Adipose tissue (tissue), 3 donors: Measurements from ENCODE around the gene IRAK3. TPM values are rescaled to one million over a fixed set of nuclear protein-coding genes. Genes with fewer than 3 reads are reported as not detected.
"Not testable (repeated sequence)": the region's sequence is repeated elsewhere in the genome, so short reads cannot be mapped to it uniquely, and the experiment has no call there.

ENCODE experiments used
- H3K27ac ChIP-seq: one replicate; pipeline ENCODE4 v1.5.1; 2013; ENCODE audit warnings: low read depth, low read length
- WGBS, 3 donors: extraction: QIAGEN DNeasy Blood & Tissue Kit; methylation state at CpG; one replicate each; pipeline ENCODE4 v1.1.7; 2013; 5-methylcytosine and 5-hydroxymethylcytosine counted together
- polyA plus RNA-seq, 3 donors: library from polyadenylated mRNA; stranded (reverse); fragments of 200-250 nt; gene quantifications; one replicate each; pipeline ENCODE4 v1.2.3, GENCODE V29; 2013
- donor health status: healthy with polysubstance abuse.
- donor health status: Bipolar disorder and iron deficiency.
- donor health status: healthy.

IRAK3 gene
- polyA plus RNA-seq, 3 donors: 1.9 to 17.0 (median 14.5) TPM

DNA sequence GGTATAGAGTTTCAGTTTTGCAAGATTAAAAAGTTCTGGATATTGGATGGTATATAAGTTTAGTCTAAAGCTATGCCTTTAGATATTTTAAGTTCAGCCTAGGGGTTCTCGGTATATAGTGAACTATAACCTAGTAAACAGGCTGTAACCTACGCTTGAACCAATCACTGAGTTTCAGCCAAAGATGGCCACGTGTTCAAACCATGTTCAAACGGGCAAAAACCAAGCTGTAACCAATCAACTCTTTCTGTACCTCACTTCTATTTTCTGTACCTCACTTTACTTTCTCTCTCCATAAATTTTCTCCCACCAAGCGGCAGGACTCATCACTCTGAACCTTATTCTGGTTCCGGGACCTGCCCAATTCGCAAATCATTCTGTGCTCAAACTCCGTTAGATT is 20.6 kb upstream of the IRAK3 start:
- H3K27ac ChIP-seq: no peak overlapping the region
- 66 to 77% (median 74%) methylated on average over 8 of the region's 8 CpGs for WGBS, 3 donors

GRCh38 chr12:66169221-66170170 is 19.5 kb upstream of the IRAK3 start, which contains the start of gene TMBIM4:
TMBIM4 (minus strand) TSS chr12:66169996; CDS start chr12:66169951, 45 bp downstream.
- peak within 1 kb of the TSS; percentile 100 for H3K27ac ChIP-seq
- WGBS, 3 donors: 0 to 1% (median 0%) methylated on average over 66 to 67 of the region's 67 CpGs

- 92 to 99% (median 96%) methylated on average over 3 of the region's 3 CpGs for WGBS, 3 donors
- H3K27ac ChIP-seq: no peak overlapping the region
These were observed 18.4 kb upstream of the IRAK3 start for GRCh38 chr12:66170606-66171005.

DNA sequence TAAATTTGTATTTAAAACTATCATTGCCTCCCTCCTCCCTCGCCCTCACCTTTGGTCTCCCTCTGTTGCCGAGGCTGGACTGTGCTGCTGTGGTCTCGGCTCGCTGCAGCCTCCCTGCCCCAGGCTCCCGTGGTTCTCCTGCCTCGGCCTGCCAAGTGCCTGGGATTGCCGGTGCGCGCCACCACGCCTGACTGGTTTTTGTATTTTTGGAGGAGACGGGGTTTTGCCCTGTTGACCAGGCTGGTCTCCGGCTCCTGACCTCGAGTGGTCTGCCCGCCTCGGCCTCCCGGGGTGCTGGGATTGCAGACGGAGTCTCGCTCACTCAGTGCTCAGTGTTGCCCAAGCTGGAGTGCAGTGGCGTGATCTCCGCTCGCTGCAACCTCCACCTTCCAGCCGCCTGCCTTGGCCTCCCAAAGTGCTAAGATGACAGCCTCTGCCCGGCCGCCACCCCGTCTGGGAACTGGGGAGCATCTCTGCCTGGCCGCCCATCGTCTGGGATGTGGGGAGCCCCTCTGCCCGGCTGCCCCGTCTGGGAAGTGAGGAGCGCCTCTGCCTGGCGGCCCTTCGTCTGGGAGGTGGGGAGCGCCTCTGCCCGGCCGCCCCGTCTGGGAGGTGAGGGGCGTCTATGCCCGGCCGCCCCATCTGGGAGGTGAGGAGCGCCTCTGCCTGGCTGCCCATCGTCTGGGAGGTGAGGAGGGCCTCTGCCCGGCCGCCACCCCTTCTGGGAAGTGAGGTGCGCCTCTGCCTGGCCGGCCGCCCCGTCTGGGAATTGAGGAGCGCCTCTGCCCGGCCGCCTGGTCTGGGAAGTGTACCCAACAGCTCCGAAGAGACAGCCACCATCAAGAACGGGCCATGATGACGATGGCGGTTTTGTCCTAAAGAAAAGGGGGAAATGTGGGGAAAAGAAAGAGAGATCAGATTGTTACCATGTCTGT is 14.4 kb upstream of the IRAK3 start:
- H3K27ac ChIP-seq: not testable (repeated sequence)
- 95 to 97% (median 97%) methylated on average over 49 to 51 of the region's 54 CpGs for WGBS, 3 donors

- H3K27ac ChIP-seq: no peak overlapping the region
- 29 to 43% (median 42%) methylated on average over 1 of the region's 1 CpG for WGBS, 3 donors
These were observed 12.7 kb upstream of the IRAK3 start for GRCh38 chr12:66176105-66176900.

DNA sequence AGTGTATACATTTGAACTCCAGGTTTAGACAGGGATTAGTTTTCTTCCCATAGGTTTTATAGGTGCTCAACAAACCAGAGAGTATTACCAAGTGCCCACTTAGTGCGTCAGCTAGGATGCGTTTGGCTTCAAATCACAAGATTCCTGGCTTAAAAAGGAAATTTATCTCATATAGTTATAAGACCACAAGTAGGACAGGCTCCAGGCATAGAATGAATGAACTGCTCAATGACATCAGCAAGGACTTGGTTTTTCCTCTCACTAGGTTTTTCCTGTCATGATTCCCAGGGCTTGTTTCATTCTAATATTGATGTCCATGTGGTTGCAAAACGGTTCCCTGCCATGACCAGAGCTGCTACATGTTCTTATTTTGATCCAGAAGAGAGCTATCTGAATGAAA is 6.1 kb upstream of the IRAK3 start:
- H3K27ac ChIP-seq: no peak overlapping the region
- 70 to 81% (median 78%) methylated on average over 3 of the region's 3 CpGs for WGBS, 3 donors

DNA sequence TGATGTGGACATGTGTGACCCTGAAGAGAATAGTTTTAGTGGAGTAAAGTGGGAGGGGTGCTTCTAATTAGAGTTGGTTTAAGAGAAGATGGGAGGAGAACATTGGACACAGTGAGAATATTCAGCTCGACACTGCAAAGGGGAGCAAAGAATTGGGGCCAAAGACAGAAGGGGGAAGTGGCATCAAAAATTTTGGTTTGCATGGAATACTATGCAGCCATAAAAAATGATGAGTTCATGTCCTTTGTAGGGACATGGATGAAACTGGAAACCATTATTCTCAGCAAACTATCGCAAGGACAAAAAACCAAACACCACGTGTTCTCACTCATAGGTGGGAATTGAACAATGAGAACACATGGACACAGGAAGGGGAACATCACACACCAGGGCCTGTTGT is 4.2 kb upstream of the IRAK3 start:
- WGBS, 3 donors: 86 to 93% (median 93%) methylated on average over 1 to 2 of the region's 3 CpGs
- not testable (repeated sequence) for H3K27ac ChIP-seq

DNA sequence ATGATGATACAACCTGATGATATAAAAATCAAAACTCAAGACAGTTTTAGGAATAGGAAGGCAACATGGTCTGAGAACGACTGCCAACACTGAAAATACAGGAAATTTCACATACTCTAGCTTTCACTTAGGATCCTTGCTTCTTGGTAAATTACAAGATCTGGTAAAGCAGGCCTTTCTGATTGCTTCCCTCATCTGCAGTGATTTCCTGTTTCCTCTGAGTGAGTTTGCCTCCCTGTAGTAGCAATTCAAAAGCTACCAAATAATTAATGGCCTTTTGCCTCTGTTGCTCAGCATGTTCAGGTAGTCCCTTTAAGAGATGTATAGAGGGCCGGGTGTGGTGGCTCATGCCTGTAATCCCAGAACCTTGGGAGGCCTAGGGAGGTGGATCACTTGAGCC is 2.0 kb upstream of the IRAK3 start:
- H3K27ac ChIP-seq: no peak overlapping the region
- 51 to 79% (median 55%) methylated on average over 2 of the region's 2 CpGs for WGBS, 3 donors

- 68 to 90% (median 74%) methylated on average over 4 of the region's 4 CpGs for WGBS, 3 donors
- no peak overlapping the region for H3K27ac ChIP-seq
These were observed 1.2 kb upstream of the IRAK3 start for GRCh38 chr12:66187821-66188220.

GRCh38 chr12:66189486-66189843 is 451 bp downstream of the IRAK3 start:
- H3K27ac ChIP-seq: peak overlapping the region; percentile 66
- 4 to 24% (median 5%) methylated on average over 12 to 18 of the region's 18 CpGs for WGBS, 3 donors

DNA sequence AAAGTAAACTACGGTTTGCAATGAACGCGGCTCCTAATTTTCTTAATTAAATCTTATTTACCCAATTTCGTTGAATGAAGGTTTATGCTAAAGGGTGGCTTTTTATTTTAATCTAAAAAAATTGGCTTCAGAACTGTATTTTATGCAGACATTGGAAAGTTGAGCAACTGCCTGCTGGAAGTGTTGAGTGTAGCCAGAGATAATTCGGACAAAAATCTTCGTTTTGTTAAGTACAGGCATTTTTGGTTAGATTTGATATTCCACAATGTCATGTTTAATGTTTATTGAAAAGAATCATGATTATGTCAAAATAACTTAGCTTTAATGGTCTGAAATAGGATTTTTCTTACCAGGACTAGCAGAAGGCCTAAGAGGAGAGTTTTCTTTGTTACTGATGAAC is 875 bp downstream of the IRAK3 start:
- WGBS, 3 donors: 30 to 81% (median 30%) methylated on average over 6 of the region's 6 CpGs
- no peak overlapping the region for H3K27ac ChIP-seq

- WGBS, 3 donors: 24 to 80% (median 29%) methylated on average over 1 of the region's 1 CpG
- H3K27ac ChIP-seq: no peak overlapping the region
These were observed 1.7 kb downstream of the IRAK3 start for GRCh38 chr12:66190519-66191370.

GRCh38 chr12:66191547-66192126 is 2.6 kb downstream of the IRAK3 start:
- 52 to 74% (median 67%) methylated on average over 7 of the region's 7 CpGs for WGBS, 3 donors
- H3K27ac ChIP-seq: no peak overlapping the region

- 94% methylated on average over 2 of the region's 2 CpGs for WGBS, 3 donors
- H3K27ac ChIP-seq: no peak overlapping the region
These were observed 5.1 kb downstream of the IRAK3 start for GRCh38 chr12:66194122-66194521.

- H3K27ac ChIP-seq: no peak overlapping the region
- 75 to 77% (median 76%) methylated on average over 6 of the region's 6 CpGs for WGBS, 3 donors
These were observed 6.2 kb downstream of the IRAK3 start for GRCh38 chr12:66195242-66195641.

DNA sequence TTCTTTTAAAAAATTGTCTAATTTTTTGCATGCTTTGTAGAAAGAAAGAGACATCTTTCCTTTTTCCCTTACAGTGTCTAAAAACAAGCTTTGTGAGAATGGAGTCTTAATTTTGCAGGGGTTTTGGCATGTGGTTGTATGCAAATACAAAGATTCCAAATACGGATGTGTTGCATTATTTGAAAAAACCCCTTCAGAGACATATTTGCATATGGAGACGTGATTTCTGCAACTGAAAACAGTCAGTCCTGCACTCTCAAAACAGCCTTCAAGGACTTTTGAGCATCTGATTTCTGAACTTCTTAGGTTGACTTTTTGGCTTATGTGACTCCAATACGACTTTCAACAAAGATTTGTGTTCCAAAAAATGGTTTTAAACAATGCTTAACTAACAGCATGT is 7.8 kb downstream of the IRAK3 start:
- no peak overlapping the region for H3K27ac ChIP-seq
- WGBS, 3 donors: 42 to 52% (median 49%) methylated on average over 3 of the region's 3 CpGs

DNA sequence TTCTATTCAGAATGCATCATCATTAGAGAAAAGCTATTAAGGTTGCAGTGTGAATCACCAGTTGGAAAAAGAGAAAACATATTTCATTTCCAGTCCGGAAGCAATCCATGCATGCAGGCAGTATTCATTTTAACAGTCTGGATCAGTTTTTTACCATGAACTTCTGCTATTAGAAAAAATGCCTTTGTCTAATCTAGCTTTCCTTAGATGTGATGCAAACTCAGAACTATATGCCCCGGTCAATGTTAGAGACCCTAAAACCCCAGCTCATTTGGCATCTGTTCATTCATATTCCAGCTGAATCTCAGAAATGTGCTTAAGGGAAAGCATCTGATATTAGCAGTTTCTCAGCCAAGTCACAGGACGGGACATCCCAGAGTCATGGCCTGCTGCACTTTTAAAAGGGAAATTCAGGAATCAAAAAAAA is 8.5 kb downstream of the IRAK3 start:
- H3K27ac ChIP-seq: no peak overlapping the region
- 39 to 72% (median 46%) methylated on average over 3 of the region's 3 CpGs for WGBS, 3 donors
